RWPE2 (cell line): Measurements from ENCODE around the gene SASS6.

ENCODE experiments used
- ATAC-seq: fragments of 200-7000 bp; cut with Tn5 transposase; 3 replicates; pipeline ENCODE4 v1.9.1; 2021; ENCODE audit warnings: low read depth
- DNase-seq: peaks from one replicate; pipeline ENCODE4 v3.0.0-alpha.2; 2020; ENCODE audit warnings: low spot score
- H3K27ac ChIP-seq: fragments of 450-650 bp; 2 replicates; pipeline ENCODE4 v1.5.1; 2017; ENCODE audit warnings: mild to moderate bottlenecking; ENCODE audit not compliant: poor library complexity, severe bottlenecking
- H3K27me3 ChIP-seq: fragments of 250-450 bp; sonication (Bioruptor Pico); 2 replicates; pipeline ENCODE4 v1.5.1; 2021; ENCODE audit warnings: mild to moderate bottlenecking, moderate library complexity; ENCODE audit not compliant: insufficient read depth, poor library complexity, severe bottlenecking
- H3K36me3 ChIP-seq: fragments of 250-450 bp; sonication (Bioruptor Pico); 2 replicates; pipeline ENCODE4 v1.5.1; 2020; ENCODE audit warnings: low read depth, mild to moderate bottlenecking, moderate library complexity
- H3K4me1 ChIP-seq: fragments of 250-450 bp; sonication (Bioruptor Pico); 2 replicates; pipeline ENCODE4 v1.5.1; 2021; ENCODE audit warnings: mild to moderate bottlenecking, moderate library complexity; ENCODE audit not compliant: insufficient read depth, poor library complexity, severe bottlenecking
- H3K4me3 ChIP-seq: fragments of 250-450 bp; sonication (Bioruptor Pico); 2 replicates; pipeline ENCODE4 v1.5.1; 2021; ENCODE audit warnings: mild to moderate bottlenecking, moderate library complexity; ENCODE audit not compliant: severe bottlenecking
- H3K9me3 ChIP-seq: fragments of 250-450 bp; sonication (Bioruptor Pico); 2 replicates; pipeline ENCODE4 v1.5.1; 2021; ENCODE audit warnings: mild to moderate bottlenecking, moderate library complexity; ENCODE audit not compliant: severe bottlenecking
- TF ChIP-seq, protein P1 (sequence below): fragments of 450-650 bp; IDR thresholded peaks from one replicate; pipeline ENCODE4 v1.5.1; 2017; ENCODE audit warnings: mild to moderate bottlenecking, moderate library complexity; ENCODE audit not compliant: poor library complexity, severe bottlenecking

SASS6 gene

DNA sequence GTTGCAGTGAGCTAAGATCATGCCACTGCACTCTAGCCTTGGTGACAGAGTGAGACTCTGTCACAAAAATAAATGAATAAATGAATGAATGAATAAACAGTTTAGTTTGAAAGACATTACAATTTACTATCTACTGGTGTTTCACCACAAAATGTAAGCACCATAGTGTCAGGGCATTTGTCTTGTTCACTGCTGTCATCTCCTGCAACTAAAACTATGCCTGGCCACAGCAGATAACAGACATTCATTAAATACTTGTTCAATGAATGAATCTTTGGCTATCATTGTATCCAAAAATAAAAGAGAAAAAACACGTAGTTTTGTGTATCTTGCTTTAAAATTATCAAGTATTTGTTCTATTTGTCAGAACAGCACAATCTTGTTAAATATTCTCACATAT lies 32.5 kb downstream of the SASS6 start:
- H3K27me3 ChIP-seq: no peaks in the 10 kb centered on the region
- ATAC-seq: no peak
- no peaks in the 10 kb centered on the region for H3K9me3 ChIP-seq
- peaks cover 76% of the 10 kb centered on the region for H3K36me3 ChIP-seq
- TF ChIP-seq, protein P1, sequence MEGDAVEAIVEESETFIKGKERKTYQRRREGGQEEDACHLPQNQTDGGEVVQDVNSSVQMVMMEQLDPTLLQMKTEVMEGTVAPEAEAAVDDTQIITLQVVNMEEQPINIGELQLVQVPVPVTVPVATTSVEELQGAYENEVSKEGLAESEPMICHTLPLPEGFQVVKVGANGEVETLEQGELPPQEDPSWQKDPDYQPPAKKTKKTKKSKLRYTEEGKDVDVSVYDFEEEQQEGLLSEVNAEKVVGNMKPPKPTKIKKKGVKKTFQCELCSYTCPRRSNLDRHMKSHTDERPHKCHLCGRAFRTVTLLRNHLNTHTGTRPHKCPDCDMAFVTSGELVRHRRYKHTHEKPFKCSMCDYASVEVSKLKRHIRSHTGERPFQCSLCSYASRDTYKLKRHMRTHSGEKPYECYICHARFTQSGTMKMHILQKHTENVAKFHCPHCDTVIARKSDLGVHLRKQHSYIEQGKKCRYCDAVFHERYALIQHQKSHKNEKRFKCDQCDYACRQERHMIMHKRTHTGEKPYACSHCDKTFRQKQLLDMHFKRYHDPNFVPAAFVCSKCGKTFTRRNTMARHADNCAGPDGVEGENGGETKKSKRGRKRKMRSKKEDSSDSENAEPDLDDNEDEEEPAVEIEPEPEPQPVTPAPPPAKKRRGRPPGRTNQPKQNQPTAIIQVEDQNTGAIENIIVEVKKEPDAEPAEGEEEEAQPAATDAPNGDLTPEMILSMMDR: no peak
- H3K4me3 ChIP-seq: no peak overlapping the region
- no peak for DNase-seq
- no peaks in the 10 kb centered on the region for H3K4me1 ChIP-seq
- H3K27ac ChIP-seq: no peak overlapping the region

DNA sequence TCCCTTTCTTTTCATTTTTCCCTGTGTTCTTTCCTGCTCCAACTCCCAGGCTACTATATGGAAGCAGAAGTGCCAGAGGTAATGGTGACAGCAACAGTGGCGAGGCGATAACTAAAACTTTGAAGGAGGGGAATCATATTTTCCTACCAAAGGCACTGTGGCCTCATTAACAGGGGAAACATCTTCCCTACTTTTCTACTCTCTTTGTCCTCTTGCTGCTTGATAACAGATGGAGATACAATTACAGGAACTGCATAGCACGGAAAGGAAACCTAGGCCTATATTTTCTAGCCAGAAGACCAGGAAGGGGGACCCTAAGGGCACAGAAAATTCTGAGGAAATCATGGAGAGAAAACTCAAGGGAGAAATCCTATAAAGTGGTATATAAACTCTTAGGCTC lies 42.3 kb downstream of the SASS6 start:
- H3K36me3 ChIP-seq: peaks cover 48% of the 10 kb centered on the region
- H3K4me1 ChIP-seq: no peaks in the 10 kb centered on the region
- no peak for ATAC-seq
- DNase-seq: no peak
- H3K9me3 ChIP-seq: no peaks in the 10 kb centered on the region
- H3K4me3 ChIP-seq: no peak overlapping the region
- H3K27me3 ChIP-seq: no peaks in the 10 kb centered on the region
- no peak overlapping the region for H3K27ac ChIP-seq
- TF ChIP-seq, protein P1: no peak

DNA sequence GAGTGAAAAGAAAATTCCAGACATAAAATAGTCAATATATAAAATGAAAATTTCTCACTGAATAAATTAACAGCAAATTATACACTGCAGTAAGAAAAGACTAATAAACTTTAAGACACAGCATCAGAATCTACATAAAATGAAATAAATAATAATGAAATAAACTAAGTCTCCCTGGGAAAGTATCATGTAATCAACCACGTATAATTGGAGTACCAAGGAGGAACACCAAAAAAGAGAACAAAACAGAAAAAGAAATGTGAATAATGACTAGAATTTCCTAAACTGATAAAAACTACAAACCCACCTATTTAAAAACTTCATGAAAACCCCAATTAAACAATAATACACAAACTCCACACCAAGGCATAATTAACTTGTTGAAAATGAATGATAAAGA lies 43.6 kb downstream of the SASS6 start:
- H3K4me1 ChIP-seq: no peaks in the 10 kb centered on the region
- DNase-seq (no peak), ATAC-seq (no peak)
- no peaks in the 10 kb centered on the region for H3K9me3 ChIP-seq
- H3K4me3 ChIP-seq: no peak overlapping the region
- H3K27me3 ChIP-seq: no peaks in the 10 kb centered on the region
- H3K27ac ChIP-seq: no peak overlapping the region
- peaks cover 58% of the 10 kb centered on the region for H3K36me3 ChIP-seq
- TF ChIP-seq, protein P1: no peak

DNA sequence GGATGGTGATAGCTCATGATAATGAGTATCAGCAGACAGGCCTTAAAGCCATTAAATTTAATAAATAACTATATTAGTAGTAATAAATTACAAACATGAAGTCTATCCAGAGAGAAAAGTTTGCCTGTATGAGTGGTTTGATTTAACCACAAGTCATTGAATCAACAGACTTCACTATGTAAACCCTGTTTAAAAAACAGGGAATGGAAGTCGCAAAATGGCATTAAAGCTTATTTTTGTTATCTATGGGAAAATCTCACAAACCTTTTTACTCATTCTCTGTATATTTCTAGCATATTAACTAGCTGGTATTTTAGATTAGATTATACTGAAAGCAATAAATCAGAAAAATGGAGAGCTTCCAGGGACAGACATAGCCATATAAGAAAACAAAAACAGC lies 45.3 kb downstream of the SASS6 start:
- no peak overlapping the region for H3K4me3 ChIP-seq
- TF ChIP-seq, protein P1: no peak
- peaks cover 66% of the 10 kb centered on the region for H3K36me3 ChIP-seq
- H3K27me3 ChIP-seq: no peaks in the 10 kb centered on the region
- H3K4me1 ChIP-seq: no peaks in the 10 kb centered on the region
- no peak overlapping the region for H3K27ac ChIP-seq
- ATAC-seq (no peak), DNase-seq (no peak)
- H3K9me3 ChIP-seq: no peaks in the 10 kb centered on the region

DNA sequence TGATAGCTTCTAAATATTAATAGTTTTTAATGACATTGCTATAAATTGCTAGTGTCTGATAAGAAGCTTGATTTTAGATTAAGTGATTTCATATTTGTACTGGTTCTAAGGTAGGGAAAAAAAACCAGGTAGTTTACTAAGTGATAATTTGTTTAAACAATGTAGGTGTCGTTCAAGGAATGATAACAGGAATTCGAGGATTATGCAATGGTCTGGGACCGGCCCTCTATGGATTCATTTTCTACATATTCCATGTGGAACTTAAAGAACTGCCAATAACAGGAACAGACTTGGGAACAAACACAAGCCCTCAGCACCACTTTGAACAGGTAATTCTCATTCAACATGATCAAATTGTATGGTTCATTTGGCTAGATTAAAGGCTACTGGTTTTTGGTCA lies 52.4 kb downstream of the SASS6 start:
- ATAC-seq: no peak
- TF ChIP-seq, protein P1: no peak
- no peaks in the 10 kb centered on the region for H3K9me3 ChIP-seq
- DNase-seq: no peak
- no peak overlapping the region for H3K4me3 ChIP-seq
- H3K4me1 ChIP-seq: no peaks in the 10 kb centered on the region
- no peak overlapping the region for H3K27ac ChIP-seq
- peaks cover 97% of the 10 kb centered on the region for H3K36me3 ChIP-seq
- H3K27me3 ChIP-seq: no peaks in the 10 kb centered on the region
